ENCODE measurements around the gene FAM222B.

DNA sequence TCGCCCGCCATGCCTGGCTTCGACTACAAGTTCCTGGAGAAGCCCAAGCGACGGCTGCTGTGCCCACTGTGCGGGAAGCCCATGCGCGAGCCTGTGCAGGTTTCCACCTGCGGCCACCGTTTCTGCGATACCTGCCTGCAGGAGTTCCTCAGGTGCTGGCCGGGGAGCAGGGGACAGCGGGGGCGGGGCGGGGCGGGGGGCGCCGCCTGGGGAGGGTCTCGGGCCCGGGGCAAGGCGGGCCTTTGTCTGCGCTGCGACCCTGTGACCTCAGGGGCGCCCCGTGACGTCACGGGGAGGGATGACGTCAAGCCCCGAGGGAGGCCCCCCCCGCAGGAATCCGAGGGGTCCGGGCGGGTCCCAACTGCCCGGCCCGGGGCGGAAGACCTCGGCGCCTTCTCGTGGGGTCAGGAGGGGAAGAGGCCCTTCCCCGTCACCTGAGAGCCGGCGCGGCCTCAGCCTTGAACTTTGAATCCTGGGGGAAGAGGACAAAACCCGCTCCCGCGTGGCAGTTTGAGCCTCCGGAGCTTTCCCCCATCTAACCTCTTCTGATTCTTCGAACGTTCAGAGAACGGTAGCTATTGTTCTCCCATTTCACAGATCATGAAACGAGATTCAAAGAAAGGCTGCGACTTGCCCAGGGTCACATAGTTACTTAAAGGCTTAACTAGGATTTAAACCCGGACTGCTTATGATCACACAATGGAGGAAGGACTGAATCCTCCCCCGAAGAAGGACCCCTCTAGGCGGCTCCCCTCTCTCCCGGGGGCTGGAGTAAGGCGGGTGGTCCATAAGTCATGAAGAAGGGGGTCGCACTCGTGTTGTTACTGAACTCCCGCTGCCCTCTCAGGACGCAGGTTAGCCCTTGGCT is 98.3 kb downstream of the FAM222B start:
- TF ChIP-seq POLR2A (IDR thresholded peaks at IDR 0.05; ENCODE audit: extremely low read depth, insufficient read length): no peak
- TF ChIP-seq, protein P1, sequence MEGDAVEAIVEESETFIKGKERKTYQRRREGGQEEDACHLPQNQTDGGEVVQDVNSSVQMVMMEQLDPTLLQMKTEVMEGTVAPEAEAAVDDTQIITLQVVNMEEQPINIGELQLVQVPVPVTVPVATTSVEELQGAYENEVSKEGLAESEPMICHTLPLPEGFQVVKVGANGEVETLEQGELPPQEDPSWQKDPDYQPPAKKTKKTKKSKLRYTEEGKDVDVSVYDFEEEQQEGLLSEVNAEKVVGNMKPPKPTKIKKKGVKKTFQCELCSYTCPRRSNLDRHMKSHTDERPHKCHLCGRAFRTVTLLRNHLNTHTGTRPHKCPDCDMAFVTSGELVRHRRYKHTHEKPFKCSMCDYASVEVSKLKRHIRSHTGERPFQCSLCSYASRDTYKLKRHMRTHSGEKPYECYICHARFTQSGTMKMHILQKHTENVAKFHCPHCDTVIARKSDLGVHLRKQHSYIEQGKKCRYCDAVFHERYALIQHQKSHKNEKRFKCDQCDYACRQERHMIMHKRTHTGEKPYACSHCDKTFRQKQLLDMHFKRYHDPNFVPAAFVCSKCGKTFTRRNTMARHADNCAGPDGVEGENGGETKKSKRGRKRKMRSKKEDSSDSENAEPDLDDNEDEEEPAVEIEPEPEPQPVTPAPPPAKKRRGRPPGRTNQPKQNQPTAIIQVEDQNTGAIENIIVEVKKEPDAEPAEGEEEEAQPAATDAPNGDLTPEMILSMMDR (IDR thresholded peaks at IDR 0.05; ENCODE audit: low read depth, low read length): no peak
